ENCODE measurements around the gene NGEF. TPM values are rescaled to one million over a fixed set of nuclear protein-coding genes. Genes with fewer than 3 reads are reported as not detected.

The NGEF gene
- polyA plus RNA-seq, 3 donors, result not detected

- Histone ChIP-seq H3K4me3 (replicated peaks in 1 of 3; ENCODE audit: low read depth in 2 of 3, low read length in 3 of 3) (no peak overlapping the region), H3K4me1 (ENCODE audit: control insufficient read depth in 1 of 2, insufficient read depth in 2 of 2, low read length in 2 of 2) (no peaks in the 10 kb centered on the region), H3K9me3 (replicated peaks in 1 of 2; ENCODE audit: control insufficient read depth in 1 of 2, insufficient read depth in 1 of 2, low read length in 2 of 2) (no peaks in the 10 kb centered on the region), H3K27ac (ENCODE audit: low read depth in 1 of 2, low read length in 2 of 2) (no peak overlapping the region), H3K27me3 (ENCODE audit: control insufficient read depth in 2 of 2, insufficient read depth in 2 of 2, low read length in 2 of 2) (no peaks in the 10 kb centered on the region), H2AFZ (ENCODE audit: insufficient read depth, low read depth, low read length, poor library complexity, severe bottlenecking) (no peak overlapping the region), H3K79me2 (ENCODE audit: insufficient read depth, low read length) (no peaks in the 10 kb centered on the region), H3K36me3 (replicated peaks in 1 of 2; ENCODE audit: control insufficient read depth in 1 of 2, insufficient read depth in 2 of 2, low read length in 2 of 2) (peaks cover 82 to 89% of the 10 kb centered on the region in 2 donors), H3K9ac (ENCODE audit: insufficient read depth, low read length, poor library complexity, severe bottlenecking) (no peak overlapping the region), H4K20me1 (ENCODE audit: insufficient read depth, low read length) (peaks cover 4% of the 10 kb centered on the region), H3K4me2 (replicated peaks; ENCODE audit: extremely low read depth, low read length, poor library complexity, severe bottlenecking) (no peak overlapping the region)
- no peaks in the 10 kb centered on the region for H3K4me1 Mint-ChIP-seq
- no peaks in the 10 kb centered on the region for H3K9me3 Mint-ChIP-seq
- intact Hi-C loops (cut with micrococcal nuclease), result loop anchor here (10.0 kb wide), 2 partner anchors 205 to 405 kb away; partner anchors contain the start of gene ATG16L1 (in 1 of the 2)
- TF ChIP-seq CTCF (IDR thresholded peaks at IDR 0.05), result no peak
- H3K4me3 Mint-ChIP-seq, result no peak overlapping the region
- WGBS (ENCODE audit: insufficient coverage), result 100% methylated on average over 1 of the region's 3 CpGs
- H3K36me3 Mint-ChIP-seq, result peaks cover 80 to 91% of the 10 kb centered on the region in 2 donors
- H3K27ac Mint-ChIP-seq, result no peak overlapping the region
- peaks cover 0 to 1% (median 0%) of the 10 kb centered on the region in 3 donors for H3K27me3 Mint-ChIP-seq (ENCODE audit: low read depth in 3 of 3)
- no peak for DNase-seq
Measured at GRCh38 chr2:232850039-232850438, 163.0 kb downstream of the NGEF start.

DNA sequence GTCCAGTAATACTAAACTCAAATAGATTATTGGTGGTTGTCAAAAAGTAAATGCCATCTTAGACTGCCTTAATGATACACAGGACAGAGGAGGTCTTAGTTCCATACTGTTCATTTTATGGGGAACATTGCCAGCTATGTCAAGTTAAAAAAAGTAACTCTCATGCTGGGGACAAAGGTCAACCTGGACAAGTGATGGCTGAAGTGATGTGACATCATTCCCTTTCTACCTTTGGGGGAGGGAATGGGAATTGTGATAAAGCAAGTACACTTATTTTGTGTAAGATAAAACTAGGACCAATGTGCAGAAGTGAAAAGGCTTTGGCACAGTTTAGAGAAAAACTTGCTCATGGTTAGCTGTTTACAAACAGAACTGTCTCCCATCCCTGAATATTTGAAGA is 167.0 kb downstream of the NGEF start:
- peaks cover 8% of the 10 kb centered on the region for H4K20me1 ChIP-seq (ENCODE audit: insufficient read depth, low read length)
- peaks cover 84 to 98% of the 10 kb centered on the region in 2 donors for H3K36me3 ChIP-seq (replicated peaks in 1 of 2; ENCODE audit: control insufficient read depth in 1 of 2, insufficient read depth in 2 of 2, low read length in 2 of 2)
- no peak overlapping the region for H3K4me3 ChIP-seq (replicated peaks in 1 of 3; ENCODE audit: low read depth in 2 of 3, low read length in 3 of 3)
- TF ChIP-seq CTCF (IDR thresholded peaks at IDR 0.05), result no peak
- H3K9ac ChIP-seq (ENCODE audit: insufficient read depth, low read length, poor library complexity, severe bottlenecking), result no peak overlapping the region
- Mint-ChIP-seq H3K4me3 (no peak overlapping the region), H3K27me3 (ENCODE audit: low read depth in 3 of 3) (peaks cover 0 to under 1% (median 0%) of the 10 kb centered on the region in 3 donors), H3K9me3 (no peaks in the 10 kb centered on the region), H3K4me1 (no peaks in the 10 kb centered on the region), H3K27ac (no peak overlapping the region), H3K36me3 (peaks cover 84 to 98% of the 10 kb centered on the region in 2 donors)
- no peak overlapping the region for H3K4me2 ChIP-seq (replicated peaks; ENCODE audit: extremely low read depth, low read length, poor library complexity, severe bottlenecking)
- H2AFZ ChIP-seq (ENCODE audit: insufficient read depth, low read depth, low read length, poor library complexity, severe bottlenecking), result no peak overlapping the region
- no peak overlapping the region for H3K27ac ChIP-seq (ENCODE audit: low read depth in 1 of 2, low read length in 2 of 2)
- peaks cover 4% of the 10 kb centered on the region for H3K79me2 ChIP-seq (ENCODE audit: insufficient read depth, low read length)
- no peaks in the 10 kb centered on the region for H3K4me1 ChIP-seq (ENCODE audit: control insufficient read depth in 1 of 2, insufficient read depth in 2 of 2, low read length in 2 of 2)
- no peaks in the 10 kb centered on the region for H3K27me3 ChIP-seq (ENCODE audit: control insufficient read depth in 2 of 2, insufficient read depth in 2 of 2, low read length in 2 of 2)
- no peak for DNase-seq
- intact Hi-C loops (cut with micrococcal nuclease), result no loop called here
- H3K9me3 ChIP-seq (replicated peaks in 1 of 2; ENCODE audit: control insufficient read depth in 1 of 2, insufficient read depth in 1 of 2, low read length in 2 of 2), result no peaks in the 10 kb centered on the region

All from CD14-positive monocyte (primary cell).